CD4-positive, alpha-beta T cell treated with Interleukin-17A for 4 hours (primary cell): ENCODE measurements around the gene SLC35D1.
"Not testable (repeated sequence)": the region's sequence is repeated elsewhere in the genome, so short reads cannot be mapped to it uniquely, and the experiment has no call there.

Experiments used
- DNase-seq: peaks from one replicate; pipeline ENCODE4 v3.0.0-alpha.2; 2020; ENCODE audit warnings: mixed read lengths

The SLC35D1 gene

DNA sequence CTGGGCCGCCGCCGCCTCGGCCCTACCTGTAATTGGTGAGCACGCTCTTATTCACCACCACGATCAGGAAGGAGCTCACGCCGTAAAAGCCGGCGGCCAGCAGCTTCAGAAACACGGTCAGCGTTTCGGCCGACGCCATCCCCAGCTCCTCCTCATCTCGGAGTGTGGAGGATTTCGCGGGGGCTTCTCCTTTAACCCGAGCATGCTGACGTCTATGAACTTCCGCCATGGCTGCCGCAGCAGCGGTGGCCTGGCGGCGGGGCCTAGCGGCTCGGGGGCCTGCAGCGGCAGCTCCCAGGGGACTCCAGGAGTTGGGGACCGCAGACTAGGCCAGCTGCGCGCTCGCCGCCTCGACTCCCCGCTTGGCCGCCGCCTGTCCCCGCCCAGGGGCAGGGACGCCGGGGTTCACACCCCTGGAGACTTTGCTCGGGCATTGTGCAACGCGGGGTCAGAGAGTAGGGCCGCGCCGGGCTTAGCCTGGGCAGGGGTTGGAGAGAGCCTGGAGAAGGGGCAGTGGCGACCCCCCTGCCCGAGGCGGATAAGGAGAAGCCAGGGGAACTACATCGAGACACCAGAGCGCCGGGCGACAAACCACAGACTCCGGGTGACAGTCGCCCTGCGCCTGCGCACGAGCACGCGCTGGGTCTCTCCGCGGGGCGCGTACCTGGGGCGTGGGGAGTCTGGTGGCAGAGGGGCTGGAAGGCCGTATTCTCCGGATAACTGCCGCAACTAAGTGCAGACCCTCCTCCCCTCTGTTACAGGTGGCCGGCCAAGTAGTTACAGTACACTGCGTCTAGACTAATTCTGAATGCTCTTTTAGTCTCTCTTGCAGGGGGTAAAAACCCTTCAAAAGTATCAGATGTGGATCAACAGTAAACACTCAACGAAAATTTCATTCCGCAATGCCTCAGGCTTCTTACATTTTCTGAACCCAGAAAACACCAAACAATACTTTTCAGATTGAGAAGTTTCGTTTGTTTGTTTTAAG, at the start of gene SLC35D1:
SLC35D1 (minus strand) TSS at position 364 of the 988 bp plus-strand sequence; CDS start at position 229, 135 bp downstream.
- DNase-seq = peak; percentile 83

DNA sequence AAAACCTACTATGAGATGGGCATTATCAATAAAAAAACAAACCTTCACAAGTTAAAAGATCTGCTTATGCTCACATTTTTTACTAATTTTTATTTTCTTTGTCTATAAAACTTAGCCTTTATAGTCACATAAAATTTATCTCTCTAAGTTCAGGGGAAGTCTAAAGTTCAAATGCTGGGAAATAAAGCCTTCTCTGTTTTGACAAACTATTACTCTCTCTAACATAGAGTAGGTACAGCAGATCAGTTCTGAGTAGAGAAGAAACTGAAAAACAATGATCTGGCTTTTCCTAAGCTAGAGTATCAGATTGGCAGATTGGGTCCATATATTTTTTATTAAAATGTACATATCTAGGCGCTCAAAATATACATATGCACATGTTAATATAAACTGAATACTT, 49.6 kb upstream of the SLC35D1 start:
- DNase-seq = no peak

DNA sequence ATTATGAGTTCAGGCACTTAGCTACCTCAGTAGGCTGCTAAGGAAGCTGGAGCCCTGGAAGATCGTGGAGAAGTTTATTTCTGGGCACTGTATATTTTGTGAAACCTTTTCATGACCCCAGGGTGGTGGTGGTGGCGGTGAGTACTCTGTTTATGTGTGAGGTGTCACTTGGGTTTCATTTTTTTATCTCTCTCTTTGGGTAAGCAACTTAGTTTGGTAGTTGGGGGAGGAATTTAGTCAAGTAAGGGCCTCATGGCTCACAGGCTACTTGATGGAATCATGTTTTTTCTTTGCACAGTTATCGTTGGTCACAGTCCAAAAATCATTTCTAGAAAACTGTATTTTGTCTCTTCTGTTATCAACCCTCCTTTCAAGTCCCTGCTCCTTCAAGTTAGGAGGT, 46.9 kb upstream of the SLC35D1 start:
- no peak for DNase-seq

DNA sequence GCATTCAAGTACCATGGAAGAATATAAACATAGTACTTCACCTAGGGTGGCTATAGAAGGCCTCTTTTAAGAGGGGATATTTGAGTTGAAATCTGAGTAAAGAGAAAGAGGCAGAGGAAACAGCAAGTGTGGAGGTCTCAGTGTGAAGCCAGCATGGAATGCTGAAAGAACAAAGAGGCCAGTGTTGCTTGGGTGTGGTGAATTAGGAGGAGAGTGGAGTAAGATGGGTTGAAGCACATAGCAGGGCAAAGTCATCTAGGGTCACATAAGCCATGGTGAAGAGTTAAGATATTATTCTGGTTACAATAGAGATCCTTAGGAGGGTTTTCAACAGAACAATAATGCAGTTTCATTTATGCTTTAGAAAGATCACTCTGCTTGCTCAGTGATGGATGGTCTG, 43.4 kb upstream of the SLC35D1 start:
- no peak for DNase-seq

DNA sequence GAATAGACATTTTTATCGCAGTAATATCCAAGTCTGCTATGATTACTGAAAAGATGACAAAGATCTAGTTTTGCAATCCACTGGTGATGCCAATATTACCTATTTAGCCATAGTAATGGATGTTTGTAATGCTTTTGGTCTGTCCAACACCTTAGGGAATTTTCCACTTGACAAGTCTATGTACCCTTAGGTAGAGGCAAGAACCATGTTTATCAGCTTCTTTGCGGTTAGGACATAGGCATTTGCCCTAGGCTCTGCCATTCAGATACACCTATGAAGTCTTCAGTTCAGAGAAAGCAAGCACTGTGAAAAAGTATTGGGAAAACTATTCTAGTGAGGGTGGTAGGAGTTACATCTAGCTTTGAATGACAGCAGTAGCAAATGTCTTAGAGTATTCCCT, 40.2 kb upstream of the SLC35D1 start:
- no peak for DNase-seq

DNA sequence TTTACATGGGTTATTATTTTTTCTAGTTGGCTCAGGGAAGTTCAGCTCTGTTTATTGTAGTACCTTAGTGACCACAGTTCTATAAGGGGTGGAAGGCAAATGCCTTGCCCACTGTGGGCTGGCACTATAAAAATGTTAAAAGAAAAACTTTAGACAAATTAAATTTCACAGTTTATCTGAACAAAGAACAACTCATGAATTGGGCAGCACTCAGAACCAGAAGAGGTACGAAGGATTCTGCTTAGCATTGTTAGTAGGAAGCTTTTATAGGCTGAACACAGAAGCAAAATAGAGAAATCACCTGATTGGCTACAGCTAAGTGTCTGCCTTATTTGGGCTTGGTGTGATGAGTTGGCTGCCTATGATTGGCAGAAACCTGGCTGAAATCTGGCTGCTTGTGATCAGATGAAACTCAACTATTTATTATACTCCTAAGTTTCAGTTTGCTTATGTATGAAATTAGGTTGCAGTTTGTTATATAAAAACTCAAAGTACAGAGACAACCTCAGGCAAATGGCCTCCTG, 35.8 kb upstream of the SLC35D1 start:
- DNase-seq = no peak

DNA sequence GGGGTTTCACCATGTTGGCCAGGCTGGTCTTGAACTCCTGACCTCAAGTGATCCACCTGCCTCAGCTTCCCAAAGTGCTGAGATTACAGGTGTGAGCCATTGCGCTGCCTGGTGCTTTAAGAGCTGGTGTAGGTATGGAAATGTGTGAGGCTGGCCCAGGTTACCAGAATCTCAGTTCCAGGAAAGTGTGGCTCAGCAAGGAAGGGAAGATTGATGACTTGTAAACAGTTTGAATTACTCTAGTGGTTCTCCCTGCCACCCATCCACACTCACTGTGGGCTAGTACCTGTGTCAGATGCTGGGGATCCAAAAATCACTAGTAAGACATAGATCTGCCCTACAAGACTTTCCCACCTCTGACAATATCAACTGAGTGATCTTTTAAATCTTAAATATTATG, 34.5 kb upstream of the SLC35D1 start:
- no peak for DNase-seq

DNA sequence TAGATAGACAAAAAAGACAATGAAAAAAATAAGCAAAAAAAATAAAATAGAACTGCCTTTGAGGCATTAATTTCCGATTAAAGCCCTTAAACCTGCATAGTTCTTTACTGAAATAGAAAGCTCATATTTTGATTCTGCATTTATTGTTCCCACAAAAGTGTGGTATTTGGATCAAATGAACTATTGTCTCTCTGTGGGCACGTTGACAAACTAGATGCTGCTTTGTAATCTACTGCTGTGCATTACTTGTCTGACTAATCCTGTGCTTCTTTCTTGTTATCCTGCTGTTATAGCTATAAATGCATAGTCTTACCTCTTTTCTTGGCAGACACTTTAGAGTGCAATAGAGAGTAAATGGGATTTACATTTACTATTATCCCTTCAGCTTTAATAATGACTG, 31.4 kb upstream of the SLC35D1 start:
- no peak for DNase-seq

DNA sequence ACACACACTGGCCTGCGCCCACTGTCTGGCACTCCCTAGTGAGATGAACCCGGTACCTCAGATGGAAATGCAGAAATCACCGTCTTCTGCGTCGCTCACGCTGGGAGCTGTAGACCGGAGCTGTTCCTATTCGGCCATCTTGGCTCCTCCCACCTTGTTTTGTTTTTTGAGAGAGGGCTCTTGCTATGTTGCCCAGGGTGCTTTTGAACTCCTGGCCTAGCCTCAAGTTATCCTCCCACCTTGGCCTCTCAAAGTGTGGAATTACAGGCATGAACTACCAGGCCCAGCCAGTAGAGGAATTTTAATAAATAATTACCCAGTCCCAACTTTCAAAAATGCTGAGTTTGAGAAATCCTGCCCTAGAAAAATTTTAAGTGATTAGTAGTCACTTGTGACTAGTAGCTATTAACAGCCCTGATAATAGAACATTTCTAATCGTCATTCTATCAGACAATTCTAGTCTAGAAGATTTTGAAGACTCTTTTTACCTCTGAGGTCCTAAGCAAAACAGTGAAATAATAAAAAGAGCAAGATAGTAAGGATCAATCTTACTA, 30.9 kb upstream of the SLC35D1 start:
- DNase-seq = no peak

DNA sequence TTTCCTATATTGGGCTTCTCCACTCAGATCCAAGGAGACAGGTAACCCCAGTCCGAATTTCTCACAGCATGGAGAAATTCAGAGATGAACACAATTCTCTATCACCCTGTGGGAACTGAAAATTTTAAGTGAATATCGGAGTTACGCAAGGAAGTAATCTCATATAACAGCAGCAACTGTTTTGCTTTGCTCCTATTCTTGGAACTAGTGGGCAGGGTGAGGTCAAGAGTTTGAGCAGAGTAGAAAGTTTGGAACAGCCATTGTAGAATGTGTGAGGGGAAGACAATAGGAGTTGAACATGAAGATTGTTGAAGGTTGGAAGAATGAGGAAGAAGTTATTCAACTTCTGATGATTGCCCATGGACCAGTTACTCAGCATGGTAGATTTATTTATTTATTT, 24.3 kb upstream of the SLC35D1 start:
- DNase-seq = no peak

DNA sequence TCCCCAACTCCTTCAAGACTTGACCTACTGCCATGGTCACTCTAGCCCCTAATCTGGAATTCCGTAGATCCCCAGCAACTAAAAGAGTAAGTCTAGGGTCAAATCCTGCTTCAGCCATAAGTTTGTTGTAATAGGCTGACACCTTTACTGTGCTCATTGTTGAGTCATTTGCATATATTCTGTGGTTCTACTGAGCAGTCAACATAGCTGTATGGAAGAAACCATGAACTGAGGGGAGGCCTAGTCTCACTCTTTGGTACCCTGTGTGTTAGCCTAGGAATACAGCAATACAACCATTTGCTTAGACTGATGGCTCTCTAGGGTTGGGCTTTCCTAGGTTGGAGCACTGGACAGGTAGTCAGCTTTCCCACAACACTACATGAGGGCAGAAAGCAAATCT, 23.6 kb upstream of the SLC35D1 start:
- DNase-seq = no peak

DNA sequence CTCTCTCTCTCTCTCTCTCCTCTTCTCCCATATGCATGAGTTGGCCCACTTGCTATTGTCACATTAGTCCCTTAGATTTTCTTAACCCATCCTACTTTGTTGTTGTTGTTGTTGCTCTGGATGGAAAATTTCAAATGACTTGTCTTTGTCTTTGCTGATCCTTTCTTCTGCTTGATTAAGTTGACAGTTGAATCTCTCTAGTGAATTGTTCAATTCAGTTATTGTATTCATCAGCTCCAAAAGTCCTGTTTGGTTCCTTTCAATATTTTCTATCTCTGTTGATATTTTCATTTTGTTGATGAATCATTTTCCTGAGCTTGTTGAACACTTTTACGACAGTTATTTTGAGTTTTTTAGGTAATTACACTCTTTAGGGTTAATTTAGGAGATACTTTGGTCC, 18.8 kb upstream of the SLC35D1 start:
- DNase-seq = no peak

DNA sequence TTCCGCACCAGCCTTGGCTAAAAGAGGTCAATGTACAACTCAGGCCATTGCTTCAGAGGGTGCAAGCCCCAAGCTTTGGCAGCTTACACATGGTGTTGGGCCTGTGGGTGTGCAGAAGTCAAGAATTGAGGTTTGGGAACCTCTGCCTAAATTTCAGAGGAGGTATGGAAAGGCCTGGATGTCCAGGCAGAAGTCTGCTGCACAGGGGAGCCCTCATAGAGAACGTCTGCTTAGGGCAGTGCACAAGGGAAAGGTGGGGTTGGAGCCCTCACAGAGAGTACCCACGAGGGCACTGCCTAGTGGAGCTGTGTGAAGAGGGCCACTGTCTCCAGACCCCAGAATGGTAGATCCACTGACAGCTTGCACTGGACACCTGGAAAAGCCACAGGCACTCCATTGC, 13.7 kb upstream of the SLC35D1 start:
- not testable (repeated sequence) for DNase-seq

DNA sequence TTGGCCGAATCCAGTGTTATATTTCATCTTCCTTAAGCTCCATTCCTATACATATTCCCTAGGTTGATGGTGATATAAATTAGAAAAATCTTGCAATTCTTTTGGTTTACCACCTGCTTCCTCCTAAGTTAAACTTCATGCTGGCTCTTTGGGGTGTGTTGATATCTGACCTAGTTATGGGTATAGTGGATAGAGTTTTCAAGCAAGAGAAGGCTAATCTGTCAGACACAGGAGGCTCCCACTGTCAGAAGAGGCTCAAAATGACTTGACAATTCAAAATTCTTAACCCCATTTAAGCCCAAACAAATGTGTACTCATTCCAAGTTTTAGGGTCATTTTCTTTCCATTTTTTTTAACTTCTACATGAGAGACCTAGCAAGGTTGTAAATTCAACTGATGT, 8.5 kb upstream of the SLC35D1 start:
- no peak for DNase-seq

DNA sequence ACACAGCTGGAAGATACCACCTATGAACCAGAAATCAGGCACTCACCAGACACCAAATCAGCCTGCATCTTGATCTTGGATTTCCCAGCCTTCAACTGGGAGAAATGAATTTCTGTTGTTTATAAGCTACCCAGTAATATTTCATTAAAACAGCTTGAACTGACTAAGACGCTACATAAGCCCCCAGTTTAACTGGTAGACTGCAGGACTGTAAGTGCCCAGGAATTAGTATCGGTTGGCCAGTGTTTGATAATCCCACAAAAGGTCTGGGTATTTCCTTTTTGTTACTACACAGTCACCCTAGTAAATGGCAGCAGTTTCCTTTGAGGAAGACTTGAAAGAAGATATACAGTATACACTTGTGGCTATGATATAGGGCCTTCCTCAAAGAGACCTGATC, 7.3 kb upstream of the SLC35D1 start:
- no peak for DNase-seq

DNA sequence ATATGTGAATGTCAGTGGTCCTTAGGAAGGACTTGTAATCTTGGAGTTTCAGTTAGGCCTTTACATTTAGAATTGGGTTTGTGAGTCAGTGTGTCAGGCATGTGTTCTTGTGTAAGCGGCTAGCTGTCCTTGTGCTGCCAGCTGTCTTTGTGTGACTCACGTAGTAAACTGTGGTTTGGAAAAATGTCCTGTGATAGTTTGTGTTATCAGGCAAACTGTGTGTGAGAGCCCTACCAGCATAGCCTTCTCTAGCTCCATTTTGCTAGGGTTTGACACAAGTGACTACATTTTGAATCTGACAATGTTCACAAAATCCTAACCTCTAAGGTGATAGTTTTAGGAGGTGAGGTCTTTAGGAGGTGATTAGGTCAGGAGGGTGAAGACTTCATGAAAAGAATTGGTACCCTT, 6.9 kb upstream of the SLC35D1 start:
- no peak for DNase-seq

DNA sequence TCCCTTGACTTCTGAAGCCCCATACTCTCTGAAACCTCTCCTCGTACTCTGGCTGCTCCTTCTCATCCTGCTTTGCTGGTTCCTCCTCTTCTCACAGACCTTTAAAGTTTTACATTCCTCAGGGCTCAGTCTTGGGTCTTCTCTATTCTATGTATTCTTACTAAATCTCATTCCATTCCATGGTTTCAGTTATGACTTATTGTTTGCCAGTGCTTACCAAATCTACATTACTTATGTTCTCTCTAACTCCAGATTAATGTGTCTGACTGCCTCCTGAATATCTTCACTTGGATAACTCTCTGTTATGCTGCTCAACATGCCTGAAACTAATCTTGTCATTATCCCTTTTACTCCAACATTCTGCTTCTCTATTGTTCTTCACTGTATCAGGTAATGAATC, 5.4 kb upstream of the SLC35D1 start:
- no peak for DNase-seq

DNA sequence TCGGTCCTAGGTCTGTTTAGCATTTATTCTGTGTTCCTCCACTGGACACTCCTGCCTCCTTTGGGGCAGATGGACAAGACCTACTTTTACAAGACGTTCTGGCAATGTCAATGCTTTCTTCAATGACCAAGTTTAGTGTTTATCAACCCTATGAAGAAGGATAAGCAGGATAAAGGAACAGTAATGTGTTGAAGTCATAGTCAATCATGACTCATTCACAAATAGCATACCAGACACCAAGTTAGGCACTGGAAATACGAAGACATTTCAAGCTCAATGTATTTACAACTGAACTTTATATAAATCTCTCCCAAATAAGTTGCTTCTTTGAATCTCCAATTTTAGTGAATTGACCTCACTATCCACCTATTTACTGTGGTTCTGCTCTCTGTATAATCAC, 4.8 kb upstream of the SLC35D1 start:
- no peak for DNase-seq

DNA sequence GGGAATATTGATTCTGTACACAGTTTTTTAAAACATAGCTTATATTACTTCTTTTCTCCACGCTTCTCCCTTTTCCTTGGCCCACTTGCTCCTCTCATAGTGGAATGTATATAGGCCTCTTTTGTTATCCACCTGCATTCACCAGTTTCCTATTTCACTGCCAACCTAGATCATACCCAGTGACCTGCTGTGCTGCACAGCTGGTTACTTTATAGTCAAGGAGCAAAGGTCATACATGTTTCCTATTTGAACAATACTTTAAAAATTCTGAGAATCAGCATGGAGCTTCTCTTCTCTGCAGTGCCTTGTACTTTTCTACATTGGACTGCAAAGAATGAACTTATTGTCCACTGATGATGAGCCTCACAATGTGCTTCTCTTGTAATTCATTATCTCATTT, 4.3 kb upstream of the SLC35D1 start:
- DNase-seq = no peak

DNA sequence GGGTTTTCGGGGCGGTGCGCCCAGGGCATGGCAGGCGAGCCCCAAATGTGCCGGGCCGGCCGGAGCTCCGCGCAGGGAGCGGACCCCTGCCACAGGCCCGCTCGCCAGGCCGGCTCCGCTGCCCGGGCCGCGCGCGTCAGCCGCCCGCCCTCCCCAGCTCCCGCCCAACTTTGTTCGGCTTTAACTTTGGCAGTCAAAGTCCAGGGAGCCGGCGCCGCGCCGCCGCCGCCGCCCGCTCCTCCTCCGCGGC, 488 bp downstream of the SLC35D1 start:
- no peak for DNase-seq

DNA sequence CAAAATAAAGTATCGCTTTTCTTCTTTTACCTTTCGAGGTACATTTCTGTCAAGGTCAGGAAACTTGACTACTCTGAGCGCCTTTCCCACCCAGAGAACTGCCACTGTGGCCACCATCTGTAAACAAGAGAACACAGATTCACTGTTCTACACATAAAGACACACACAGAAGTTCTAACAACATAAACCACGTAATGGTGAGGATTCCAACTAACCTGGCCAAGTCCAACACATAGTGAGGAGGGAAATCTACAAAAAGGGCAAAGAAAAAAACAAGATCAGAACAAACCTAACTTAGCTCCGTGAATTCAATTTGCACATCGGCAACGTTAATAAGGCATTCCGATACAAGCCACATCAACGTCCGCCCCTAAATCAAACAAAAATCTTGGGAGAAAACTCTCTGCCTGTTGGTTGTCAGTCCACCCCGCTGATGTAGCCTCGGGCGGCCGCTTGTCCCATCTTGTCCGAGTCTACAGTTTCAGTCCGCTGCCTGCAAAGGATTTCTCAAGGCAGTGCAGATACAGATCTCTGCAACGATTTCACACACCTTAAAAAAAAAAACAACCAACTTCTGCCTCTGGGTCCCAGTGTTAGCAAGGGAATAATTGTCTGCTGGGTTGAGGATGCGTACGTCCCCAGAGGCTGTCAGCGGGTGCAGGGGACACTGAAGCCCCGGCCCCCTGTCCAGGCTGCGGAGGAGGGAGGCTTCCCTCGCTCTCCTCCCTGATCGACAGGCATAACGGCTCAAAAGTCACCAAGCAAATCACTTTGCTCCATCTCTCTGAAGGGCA, 1.0 kb downstream of the SLC35D1 start:
- DNase-seq = peak; percentile 21

DNA sequence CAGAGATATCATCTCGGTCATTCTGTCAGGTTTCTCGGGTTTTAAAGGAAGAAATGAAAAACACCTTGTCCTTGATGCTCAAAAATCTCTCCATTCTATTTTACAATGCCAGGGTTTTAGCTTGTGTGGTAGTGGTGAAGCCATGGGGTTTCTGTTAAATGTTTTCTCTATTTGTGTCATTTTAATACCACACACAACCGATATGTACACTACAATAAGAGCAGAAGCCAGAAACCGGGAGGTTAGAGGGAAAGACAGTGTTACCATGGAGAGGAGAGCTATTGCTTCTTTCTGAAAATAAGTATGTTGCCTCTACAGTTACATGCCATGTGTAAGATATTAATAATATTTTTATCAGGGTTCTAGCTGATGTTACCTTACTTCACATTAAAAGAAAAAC, 2.8 kb downstream of the SLC35D1 start:
- no peak for DNase-seq

DNA sequence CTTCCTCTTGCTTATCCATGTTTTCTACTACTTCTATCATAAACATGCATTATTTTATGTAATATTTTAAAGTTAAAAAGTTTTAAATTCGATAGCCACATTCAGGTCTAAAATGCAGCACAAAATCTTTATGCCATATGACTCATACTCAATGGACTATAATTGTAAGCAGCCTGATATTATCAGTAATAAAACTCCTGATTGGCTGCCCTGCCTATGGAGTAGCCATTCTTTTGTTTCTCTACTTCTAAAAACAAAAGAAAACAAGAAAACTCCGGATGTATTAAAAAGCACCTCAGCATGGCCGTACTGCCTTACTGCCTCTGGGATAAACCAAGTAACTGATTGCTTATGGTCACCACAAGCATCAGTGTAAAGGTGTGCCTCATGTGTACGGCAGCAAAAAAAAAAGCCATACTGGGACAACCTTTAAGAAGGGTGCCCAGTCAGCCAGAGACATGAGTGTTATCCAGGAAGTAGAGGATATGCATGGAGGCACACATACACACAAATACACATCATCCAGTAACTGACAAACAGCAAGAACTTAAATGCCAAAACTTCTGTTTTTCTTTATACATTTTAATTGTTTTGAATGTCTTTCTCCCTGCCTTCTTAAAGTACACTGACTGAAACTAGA, 9.2 kb downstream of the SLC35D1 start:
- no peak for DNase-seq
